HG02973 (cell line): ENCODE measurements around the gene MAGI3.
"Not testable (repeated sequence)": the region's sequence is repeated elsewhere in the genome, so short reads cannot be mapped to it uniquely, and the experiment has no call there.

Experiments
- ATAC-seq: cut with Tn5 transposase; IDR thresholded peaks from one replicate; pipeline ENCODE4 v1.9.1; 2021; ENCODE audit warnings: moderate library complexity; ENCODE audit not compliant: unreplicated experiment

Gene MAGI3

GRCh38 chr1:113508364-113509164 is 118.2 kb downstream of the MAGI3 start:
- no peak for ATAC-seq

GRCh38 chr1:113509766-113510165 is 119.5 kb downstream of the MAGI3 start:
- not testable (repeated sequence) for ATAC-seq

- no peak for ATAC-seq
Observed at GRCh38 chr1:113511269-113511668, 121.0 kb downstream of the MAGI3 start.

- no peak for ATAC-seq
Observed at GRCh38 chr1:113515498-113515897, 125.2 kb downstream of the MAGI3 start.

- ATAC-seq, result no peak
Observed at GRCh38 chr1:113517346-113517745, 127.0 kb downstream of the MAGI3 start.

- no peak for ATAC-seq
Observed at GRCh38 chr1:113517983-113518382, 127.7 kb downstream of the MAGI3 start.

GRCh38 chr1:113519556-113519955 is 129.2 kb downstream of the MAGI3 start:
- ATAC-seq, result no peak

- ATAC-seq, result no peak
Observed at GRCh38 chr1:113530021-113530420, 139.7 kb downstream of the MAGI3 start.

- ATAC-seq, result no peak
Observed at GRCh38 chr1:113531321-113531720, 141.0 kb downstream of the MAGI3 start.

GRCh38 chr1:113533061-113533460 is 142.7 kb downstream of the MAGI3 start:
- no peak for ATAC-seq

GRCh38 chr1:113534130-113534817 is 144.0 kb downstream of the MAGI3 start:
- ATAC-seq, result no peak

GRCh38 chr1:113534875-113535274 is 144.6 kb downstream of the MAGI3 start:
- ATAC-seq, result no peak

- ATAC-seq, result no peak
Observed at GRCh38 chr1:113536182-113536780, 146.0 kb downstream of the MAGI3 start.

GRCh38 chr1:113538225-113538624 is 147.9 kb downstream of the MAGI3 start:
- no peak for ATAC-seq

GRCh38 chr1:113540335-113540734 is 150.0 kb downstream of the MAGI3 start:
- no peak for ATAC-seq

GRCh38 chr1:113541106-113541505 is 150.8 kb downstream of the MAGI3 start:
- ATAC-seq, result no peak

- ATAC-seq, result no peak
Observed at GRCh38 chr1:113542221-113542701, 151.9 kb downstream of the MAGI3 start.

- ATAC-seq, result no peak
Observed at GRCh38 chr1:113543110-113543509, 152.8 kb downstream of the MAGI3 start.

- no peak for ATAC-seq
Observed at GRCh38 chr1:113545210-113545609, 154.9 kb downstream of the MAGI3 start.

GRCh38 chr1:113545626-113546025 is 155.3 kb downstream of the MAGI3 start:
- ATAC-seq, result no peak

GRCh38 chr1:113551728-113552127 is 161.4 kb downstream of the MAGI3 start:
- ATAC-seq, result no peak

- no peak for ATAC-seq
Observed at GRCh38 chr1:113552244-113552643, 161.9 kb downstream of the MAGI3 start.
